ENCODE results near the gene HPN. TPM values are rescaled to one million over a fixed set of nuclear protein-coding genes. Genes with fewer than 3 reads are reported as not detected.

The HPN gene
- total RNA-seq, 2 donors from 2014 or later, result 2.5 to 7.2 TPM

GRCh38 chr19:35034005-35034502 is 7.5 kb upstream of the HPN start:
- H3K9me3 ChIP-seq, result no peaks in the 10 kb centered on the region
- H3K27ac ChIP-seq, result peak overlapping the region in 1 of 2 donors; percentile 18
- TF ChIP-seq, protein P1, sequence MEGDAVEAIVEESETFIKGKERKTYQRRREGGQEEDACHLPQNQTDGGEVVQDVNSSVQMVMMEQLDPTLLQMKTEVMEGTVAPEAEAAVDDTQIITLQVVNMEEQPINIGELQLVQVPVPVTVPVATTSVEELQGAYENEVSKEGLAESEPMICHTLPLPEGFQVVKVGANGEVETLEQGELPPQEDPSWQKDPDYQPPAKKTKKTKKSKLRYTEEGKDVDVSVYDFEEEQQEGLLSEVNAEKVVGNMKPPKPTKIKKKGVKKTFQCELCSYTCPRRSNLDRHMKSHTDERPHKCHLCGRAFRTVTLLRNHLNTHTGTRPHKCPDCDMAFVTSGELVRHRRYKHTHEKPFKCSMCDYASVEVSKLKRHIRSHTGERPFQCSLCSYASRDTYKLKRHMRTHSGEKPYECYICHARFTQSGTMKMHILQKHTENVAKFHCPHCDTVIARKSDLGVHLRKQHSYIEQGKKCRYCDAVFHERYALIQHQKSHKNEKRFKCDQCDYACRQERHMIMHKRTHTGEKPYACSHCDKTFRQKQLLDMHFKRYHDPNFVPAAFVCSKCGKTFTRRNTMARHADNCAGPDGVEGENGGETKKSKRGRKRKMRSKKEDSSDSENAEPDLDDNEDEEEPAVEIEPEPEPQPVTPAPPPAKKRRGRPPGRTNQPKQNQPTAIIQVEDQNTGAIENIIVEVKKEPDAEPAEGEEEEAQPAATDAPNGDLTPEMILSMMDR (IDR thresholded peaks at IDR 0.05), result no peak
- DNase-seq (ENCODE audit: low spot score), result no peak
- no peaks in the 10 kb centered on the region for H3K27me3 ChIP-seq
- H3K36me3 ChIP-seq, result peaks cover 37% of the 10 kb centered on the region
- H3K4me3 ChIP-seq, result no peak overlapping the region
- H3K4me1 ChIP-seq, result peaks cover 0 to 41% of the 10 kb centered on the region in 2 donors

- no peak for DNase-seq (ENCODE audit: low spot score)
- H3K4me1 ChIP-seq, result peaks cover 0 to 45% of the 10 kb centered on the region in 2 donors
- peaks cover 37% of the 10 kb centered on the region for H3K36me3 ChIP-seq
- H3K27ac ChIP-seq, result peak overlapping the region in 1 of 2 donors; percentile 29
- H3K27me3 ChIP-seq, result no peaks in the 10 kb centered on the region
- H3K4me3 ChIP-seq, result no peak overlapping the region
- H3K9me3 ChIP-seq, result no peaks in the 10 kb centered on the region
- TF ChIP-seq, protein P1 (IDR thresholded peaks at IDR 0.05), result no peak
Observed at GRCh38 chr19:35034588-35035382, 6.7 kb upstream of the HPN start.

DNA sequence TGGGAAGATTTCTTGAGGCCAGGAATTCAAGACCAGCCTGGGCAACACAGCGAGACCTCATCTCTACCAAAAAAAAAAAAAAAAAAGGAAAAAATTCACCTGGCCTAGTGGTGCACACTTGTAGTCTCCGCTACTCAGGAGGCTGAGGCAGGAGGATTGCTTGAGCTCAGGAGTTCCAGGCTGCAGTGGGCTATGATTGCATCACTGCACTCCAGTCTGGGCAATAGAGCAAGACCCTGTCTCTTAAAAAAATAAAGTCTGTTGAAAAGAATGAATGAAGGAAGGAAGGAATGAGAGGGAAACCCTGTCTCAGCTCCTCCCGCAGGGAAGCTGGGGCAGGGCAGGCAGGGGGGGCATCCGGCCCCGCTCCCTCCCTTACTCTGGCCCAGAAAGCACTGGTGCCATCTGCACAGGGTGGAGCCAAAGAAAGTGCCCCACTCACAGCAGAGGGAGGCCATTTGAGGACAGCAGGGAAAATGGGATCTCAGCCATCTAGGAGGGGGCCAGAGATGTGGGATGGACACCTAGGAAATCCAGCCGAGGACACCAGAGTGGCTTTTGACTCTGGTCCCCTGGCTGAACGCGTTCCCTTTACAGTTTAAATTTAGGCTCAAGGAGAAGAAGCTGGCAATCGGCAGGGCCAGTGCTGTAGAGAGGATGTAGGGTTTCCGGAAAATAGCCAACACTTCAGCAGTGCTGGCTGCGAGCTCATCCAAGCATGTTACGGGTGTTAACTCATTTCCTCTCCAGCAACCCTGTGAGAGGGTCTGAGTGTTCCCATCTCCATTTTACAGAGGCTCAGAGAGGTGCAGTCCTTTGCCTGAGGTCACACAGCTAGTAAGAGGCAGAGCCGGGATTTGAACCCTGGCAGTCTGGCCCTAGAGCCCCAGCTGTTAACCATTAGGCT is 3.6 kb upstream of the HPN start:
- Histone ChIP-seq H3K9me3 (no peaks in the 10 kb centered on the region), H3K27ac (peak overlapping the region; percentile 81 to 82), H3K27me3 (no peaks in the 10 kb centered on the region), H3K4me3 (no peak overlapping the region), H3K36me3 (peaks cover 37% of the 10 kb centered on the region), H3K4me1 (peaks cover 0 to 60% of the 10 kb centered on the region in 2 donors)
- TF ChIP-seq, protein P1 (IDR thresholded peaks at IDR 0.05), result no peak
- DNase-seq (ENCODE audit: low spot score), result no peak

- H3K27me3 ChIP-seq, result no peaks in the 10 kb centered on the region
- TF ChIP-seq, protein P1 (IDR thresholded peaks at IDR 0.05), result no peak
- peak overlapping the region; percentile 81 to 82 for H3K27ac ChIP-seq
- peaks cover 0 to 60% of the 10 kb centered on the region in 2 donors for H3K4me1 ChIP-seq
- H3K4me3 ChIP-seq, result no peak overlapping the region
- DNase-seq (ENCODE audit: low spot score), result no peak
- H3K9me3 ChIP-seq, result no peaks in the 10 kb centered on the region
- peaks cover 30% of the 10 kb centered on the region for H3K36me3 ChIP-seq
Observed at GRCh38 chr19:35038623-35039512, 2.7 kb upstream of the HPN start.
